Upper lobe of left lung (tissue), 6 donors: ENCODE results near the gene EFHD2. TPM values are rescaled to one million over a fixed set of nuclear protein-coding genes. Genes with fewer than 3 reads are reported as not detected.
"Not testable (repeated sequence)": the region's sequence is repeated elsewhere in the genome, so short reads cannot be mapped to it uniquely, and the experiment has no call there.

Experiments
- ATAC-seq, 2 donors: fragments of 200-7000 bp; cut with Tn5 transposase; one replicate each; pipeline ENCODE4 v1.9.1; 2022; ENCODE audit warnings: mild to moderate bottlenecking in 2 of 2, moderate library complexity in 2 of 2; ENCODE audit not compliant: low FRiP score in 2 of 2
- DNase-seq, 2 donors: peaks; one replicate each; pipeline ENCODE4 v3.0.0-alpha.2; 2019 to 2020
- H3K27ac ChIP-seq, 4 donors: fragments of 200-600 bp; sonication (generic); one replicate each; pipeline ENCODE4 v1.5.1; 2016 to 2019
- H3K27me3 ChIP-seq, 4 donors: fragments of 200-600 bp; sonication (generic); one replicate each; pipeline ENCODE4 v1.5.1; 2017 to 2019
- H3K36me3 ChIP-seq, 4 donors: fragments of 200-600 bp; sonication (generic); one replicate each; pipeline ENCODE4 v1.5.1; 2016 to 2019
- H3K4me1 ChIP-seq, 4 donors: fragments of 200-600 bp; sonication (generic); one replicate each; pipeline ENCODE4 v1.5.1; 2018 to 2019
- H3K4me3 ChIP-seq, 4 donors: fragments of 200-600 bp; sonication (generic); one replicate each; pipeline ENCODE4 v1.5.1; 2017 to 2019; ENCODE audit warnings: mild to moderate bottlenecking in 2 of 4, moderate library complexity in 1 of 4
- H3K9me3 ChIP-seq, 4 donors: fragments of 200-600 bp; sonication (generic); one replicate each; pipeline ENCODE4 v1.5.1; 2018 to 2019
- CTCF ChIP-seq, 6 experiments: fragments of 450-650 bp in 4 of 6; fragments of 200-600 bp in 2 of 6; sonication (generic) in 2 of 6; IDR thresholded peaks; one replicate each; pipeline ENCODE4 v1.5.1; 2016 to 2019; ENCODE audit warnings: antibody characterized with exemption in 6 of 6
- EP300 ChIP-seq, 4 donors: sonication (generic); formaldehyde crosslinking; IDR thresholded peaks; one replicate each; pipeline ENCODE4 v1.5.1; 2017; ENCODE audit warnings: antibody characterized with exemption in 4 of 4, control low read depth in 2 of 4
- POLR2A ChIP-seq, 4 donors: fragments of 450-650 bp; IDR thresholded peaks; one replicate each; pipeline ENCODE4 v1.5.1; 2016 to 2017; ENCODE audit warnings: antibody characterized with exemption in 4 of 4, mild to moderate bottlenecking in 2 of 4
- POLR2AphosphoS5 ChIP-seq, 2 donors: sonication (generic); formaldehyde crosslinking; IDR thresholded peaks; one replicate each; pipeline ENCODE4 v1.5.1; 2017; ENCODE audit warnings: antibody characterized with exemption in 2 of 2
- WGBS, 2 donors: methylation state at CpG; one replicate each; pipeline ENCODE4 v1.1.5; 2017 to 2018; 5-methylcytosine and 5-hydroxymethylcytosine counted together
- total RNA-seq, 6 donors: library from RNA; depleted of rRNA in 4 of 6; stranded (reverse); fragments of >200 nt in 4 of 6; gene quantifications; one replicate each; pipeline versions ENCODE4 v1.1.0 to v1.2.1, GENCODE V29; 2016 to 2021
- donor health status: DM: no; HTN: no; CAD: no; lungs with moderate emphysema.
- donor health status: DM: no; HTN: yes; CAD: no; lungs with severe emphysema.

Gene EFHD2
- total RNA-seq, 6 donors from 2014 or later: 62.9 to 123 (median 91.2) TPM

DNA sequence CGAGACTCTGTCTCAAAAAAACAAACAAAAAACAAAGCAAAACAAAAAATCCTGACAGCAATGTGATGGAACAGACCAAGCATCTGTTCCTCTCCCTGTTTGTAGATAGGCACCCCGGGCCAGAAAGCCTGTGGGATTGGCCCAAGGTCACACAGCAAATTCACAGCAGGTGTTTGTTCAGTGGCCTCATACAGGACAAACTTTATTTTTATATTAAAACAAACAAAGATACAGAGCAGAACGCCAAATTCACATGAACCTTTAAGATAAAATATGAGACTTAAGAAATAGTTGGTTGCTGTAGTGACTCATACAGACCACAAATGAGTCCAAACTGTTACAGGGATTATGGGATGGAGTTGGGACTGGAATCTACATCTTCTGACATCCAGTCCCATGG lies 44.6 kb downstream of the EFHD2 start:
- WGBS, 2 donors: 71 to 72% methylated on average over 3 of the region's 3 CpGs
- H3K27me3 ChIP-seq: no peaks in the 10 kb centered on the region
- TF ChIP-seq CTCF (IDR thresholded peaks at IDR 0.05): no peak
- no peak for TF ChIP-seq POLR2A (IDR thresholded peaks at IDR 0.05)
- TF ChIP-seq EP300 (IDR thresholded peaks at IDR 0.05): no peak
- TF ChIP-seq POLR2AphosphoS5 (IDR thresholded peaks at IDR 0.05): no peak
- H3K27ac ChIP-seq: no peak overlapping the region
- ATAC-seq (no peak), DNase-seq (no peak)
- H3K4me1 ChIP-seq: no peaks in the 10 kb centered on the region
- no peaks in the 10 kb centered on the region for H3K36me3 ChIP-seq
- no peak overlapping the region for H3K4me3 ChIP-seq
- H3K9me3 ChIP-seq: no peaks in the 10 kb centered on the region

- TF ChIP-seq POLR2AphosphoS5 (IDR thresholded peaks at IDR 0.05) (no peak), EP300 (IDR thresholded peaks at IDR 0.05) (no peak), CTCF (IDR thresholded peaks at IDR 0.05) (no peak), POLR2A (IDR thresholded peaks at IDR 0.05) (no peak)
Observed at GRCh38 chr1:15455522-15455921, 45.8 kb downstream of the EFHD2 start.

GRCh38 chr1:15456313-15456954 lies 46.7 kb downstream of the EFHD2 start, which contains the start of gene CELA2A:
Gene CELA2A (plus strand): TSS chr1:15456732. CDS start chr1:15456754, 22 bp downstream.
- TF ChIP-seq EP300 (IDR thresholded peaks at IDR 0.05) (no peak), POLR2A (IDR thresholded peaks at IDR 0.05) (no peak), CTCF (IDR thresholded peaks at IDR 0.05) (no peak), POLR2AphosphoS5 (IDR thresholded peaks at IDR 0.05) (no peak)
- DNase-seq: no peak
- H3K27me3 ChIP-seq: no peaks in the 10 kb centered on the region
- no peaks in the 10 kb centered on the region for H3K4me1 ChIP-seq
- H3K4me3 ChIP-seq: no peak within 1 kb of the TSS
- ATAC-seq: no peak
- no peaks in the 10 kb centered on the region for H3K9me3 ChIP-seq
- no peaks in the 10 kb centered on the region for H3K36me3 ChIP-seq
- 95% methylated on average over 8 of the region's 8 CpGs for WGBS, 2 donors
- H3K27ac ChIP-seq: no peak within 1 kb of the TSS

More at GRCh38 chr1:15455522-15455921, 45.8 kb downstream of the EFHD2 start:
- H3K36me3 ChIP-seq: no peaks in the 10 kb centered on the region
- DNase-seq (no peak), ATAC-seq (no peak)
- H3K9me3 ChIP-seq: no peaks in the 10 kb centered on the region
- no peak overlapping the region for H3K4me3 ChIP-seq
- H3K27ac ChIP-seq: no peak overlapping the region
- no peaks in the 10 kb centered on the region for H3K4me1 ChIP-seq
- H3K27me3 ChIP-seq: no peaks in the 10 kb centered on the region
- 71 to 79% methylated on average over 6 of the region's 6 CpGs for WGBS, 2 donors

DNA sequence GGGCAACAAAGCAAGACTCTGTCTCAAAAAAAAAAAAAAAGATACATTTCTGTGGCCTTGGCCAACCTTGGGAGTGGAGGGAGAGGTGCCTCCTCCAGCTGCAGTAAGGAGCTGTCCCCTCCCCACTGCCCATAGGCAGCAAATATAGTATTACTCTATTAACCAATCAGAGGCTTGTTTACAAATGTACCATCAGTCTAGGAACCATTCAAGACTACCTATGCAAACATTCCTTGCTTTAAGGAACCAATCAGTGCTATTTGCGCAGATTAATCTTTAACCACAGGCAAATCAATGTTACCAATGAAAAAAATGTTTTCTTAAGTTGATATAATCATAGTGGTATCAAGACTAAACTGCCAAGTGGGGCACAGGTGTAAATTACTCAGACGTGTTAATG lies 47.9 kb downstream of the EFHD2 start:
- no peak overlapping the region for H3K27ac ChIP-seq
- H3K36me3 ChIP-seq: no peaks in the 10 kb centered on the region
- H3K27me3 ChIP-seq: no peaks in the 10 kb centered on the region
- no peak for ATAC-seq
- WGBS, 2 donors: 68 to 78% methylated on average over 2 of the region's 2 CpGs
- DNase-seq: no peak
- no peaks in the 10 kb centered on the region for H3K4me1 ChIP-seq
- TF ChIP-seq POLR2AphosphoS5 (IDR thresholded peaks at IDR 0.05) (no peak), EP300 (IDR thresholded peaks at IDR 0.05) (no peak), POLR2A (IDR thresholded peaks at IDR 0.05) (no peak), CTCF (IDR thresholded peaks at IDR 0.05) (no peak)
- H3K4me3 ChIP-seq: no peak overlapping the region
- no peaks in the 10 kb centered on the region for H3K9me3 ChIP-seq

DNA sequence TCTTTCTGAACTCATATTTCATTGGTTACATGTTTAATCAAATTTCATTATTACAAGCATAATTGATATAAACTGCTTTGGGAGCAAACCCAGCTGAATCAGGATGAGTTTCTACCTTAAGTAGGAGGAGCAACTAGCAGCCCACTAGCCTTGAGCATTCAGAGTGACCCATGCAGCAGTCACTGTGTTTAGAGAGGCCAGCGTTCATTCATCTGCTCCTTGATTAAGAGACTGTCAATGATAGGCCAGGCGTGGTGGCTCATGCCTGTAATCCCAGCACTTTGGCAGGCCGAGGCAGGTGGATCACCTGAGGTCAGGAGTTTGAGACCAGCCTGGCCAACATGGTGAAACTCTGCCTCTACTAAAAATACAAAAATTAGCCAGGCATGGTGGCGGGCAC lies 48.7 kb downstream of the EFHD2 start:
- not testable (repeated sequence) for H3K27me3 ChIP-seq, H3K27ac ChIP-seq, H3K36me3 ChIP-seq, H3K4me1 ChIP-seq, H3K4me3 ChIP-seq, DNase-seq, ATAC-seq, H3K9me3 ChIP-seq
- WGBS, 2 donors: 85 to 98% methylated on average over 2 to 4 of the region's 4 CpGs
